Measurements from ENCODE around the gene CEACAM5. TPM values are rescaled to one million over a fixed set of nuclear protein-coding genes. Genes with fewer than 3 reads are reported as not detected.

CEACAM5 gene
- total RNA-seq, 4 donors from 2014 or later, result 95.5 to 1,964 (median 1,677) TPM

GRCh38 chr19:41735071-41735600 is 26.7 kb downstream of the CEACAM5 start:
- DNase-seq, result no peak

GRCh38 chr19:41739361-41739760 is 30.9 kb downstream of the CEACAM5 start:
- no peak for DNase-seq
- no peaks in the 10 kb centered on the region for H3K27me3 ChIP-seq
- H3K36me3 ChIP-seq, result no peaks in the 10 kb centered on the region
- TF ChIP-seq EP300 (IDR thresholded peaks at IDR 0.05; ENCODE audit: low read depth), result no peak
- no peak for TF ChIP-seq POLR2A (IDR thresholded peaks at IDR 0.05)
- TF ChIP-seq, protein P1, sequence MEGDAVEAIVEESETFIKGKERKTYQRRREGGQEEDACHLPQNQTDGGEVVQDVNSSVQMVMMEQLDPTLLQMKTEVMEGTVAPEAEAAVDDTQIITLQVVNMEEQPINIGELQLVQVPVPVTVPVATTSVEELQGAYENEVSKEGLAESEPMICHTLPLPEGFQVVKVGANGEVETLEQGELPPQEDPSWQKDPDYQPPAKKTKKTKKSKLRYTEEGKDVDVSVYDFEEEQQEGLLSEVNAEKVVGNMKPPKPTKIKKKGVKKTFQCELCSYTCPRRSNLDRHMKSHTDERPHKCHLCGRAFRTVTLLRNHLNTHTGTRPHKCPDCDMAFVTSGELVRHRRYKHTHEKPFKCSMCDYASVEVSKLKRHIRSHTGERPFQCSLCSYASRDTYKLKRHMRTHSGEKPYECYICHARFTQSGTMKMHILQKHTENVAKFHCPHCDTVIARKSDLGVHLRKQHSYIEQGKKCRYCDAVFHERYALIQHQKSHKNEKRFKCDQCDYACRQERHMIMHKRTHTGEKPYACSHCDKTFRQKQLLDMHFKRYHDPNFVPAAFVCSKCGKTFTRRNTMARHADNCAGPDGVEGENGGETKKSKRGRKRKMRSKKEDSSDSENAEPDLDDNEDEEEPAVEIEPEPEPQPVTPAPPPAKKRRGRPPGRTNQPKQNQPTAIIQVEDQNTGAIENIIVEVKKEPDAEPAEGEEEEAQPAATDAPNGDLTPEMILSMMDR (IDR thresholded peaks at IDR 0.05), result no peak
- TF ChIP-seq POLR2AphosphoS5 (IDR thresholded peaks at IDR 0.05), result no peak
- no peaks in the 10 kb centered on the region for H3K9me3 ChIP-seq
- peak overlapping the region in 3 of 4 donors; percentile 57 to 76 (median 73) for H3K27ac ChIP-seq
- peaks cover 3 to 62% (median 16%) of the 10 kb centered on the region in 4 donors for H3K4me1 ChIP-seq
- intact Hi-C loops (cut with DNase I; ENCODE audit: low total_unique reads), result no loop called here
- in situ Hi-C loops (cut with MboI; ENCODE audit: low pct_ligation_motif_present in 1 of 4, low pct_unique_long_range_greater_than_20kb in 1 of 4, low sequenced_read_pairs in 3 of 4), result no loop called here
- 55 to 88% methylated on average over 1 to 3 of the region's 3 CpGs for WGBS, 2 donors (ENCODE audit: low coverage in 1 of 2)
- no peak overlapping the region for H3K4me3 ChIP-seq

More at GRCh38 chr19:41735071-41735600, 26.7 kb downstream of the CEACAM5 start:
- peak overlapping the region; percentile 79 to 89 (median 88) for H3K27ac ChIP-seq
- in situ Hi-C loops (cut with MboI; ENCODE audit: low pct_ligation_motif_present in 1 of 4, low pct_unique_long_range_greater_than_20kb in 1 of 4, low sequenced_read_pairs in 3 of 4), result no loop called here
- no peaks in the 10 kb centered on the region for H3K9me3 ChIP-seq
- H3K27me3 ChIP-seq, result no peaks in the 10 kb centered on the region
- H3K4me1 ChIP-seq, result peaks cover 0 to 73% (median 19%) of the 10 kb centered on the region in 4 donors
- H3K36me3 ChIP-seq, result no peaks in the 10 kb centered on the region
- H3K4me3 ChIP-seq, result no peak overlapping the region
- 37 to 44% methylated on average over 5 of the region's 5 CpGs for WGBS, 2 donors (ENCODE audit: low coverage in 1 of 2)
- intact Hi-C loops (cut with DNase I; ENCODE audit: low total_unique reads), result no loop called here
- TF ChIP-seq, protein P1 (IDR thresholded peaks at IDR 0.05), result no peak
- TF ChIP-seq POLR2A (IDR thresholded peaks at IDR 0.05), result peak; percentile 24
- peak in 1 of 3 donors; percentile 17 for TF ChIP-seq POLR2AphosphoS5 (IDR thresholded peaks at IDR 0.05)
- TF ChIP-seq EP300 (IDR thresholded peaks at IDR 0.05; ENCODE audit: low read depth), result no peak

- no peak for DNase-seq
- H3K36me3 ChIP-seq, result no peaks in the 10 kb centered on the region
- whole genome bisulfite sequencing, 2 donors (ENCODE audit: low coverage in 1 of 2), result 58 to 62% methylated on average over 3 to 5 of the region's 5 CpGs
- no peaks in the 10 kb centered on the region for H3K9me3 ChIP-seq
- no peak overlapping the region for H3K4me3 ChIP-seq
- in situ Hi-C loops (cut with MboI; ENCODE audit: low pct_ligation_motif_present in 1 of 4, low pct_unique_long_range_greater_than_20kb in 1 of 4, low sequenced_read_pairs in 3 of 4), result no loop called here
- no peaks in the 10 kb centered on the region for H3K27me3 ChIP-seq
- intact Hi-C loops (cut with DNase I; ENCODE audit: low total_unique reads), result no loop called here
- peaks cover 6 to 64% (median 18%) of the 10 kb centered on the region in 4 donors for H3K4me1 ChIP-seq
- TF ChIP-seq EP300 (IDR thresholded peaks at IDR 0.05; ENCODE audit: low read depth) (no peak), POLR2AphosphoS5 (IDR thresholded peaks at IDR 0.05) (peak in 2 of 3 donors; percentile 35 to 60), POLR2A (IDR thresholded peaks at IDR 0.05) (no peak)
- TF ChIP-seq, protein P1 (IDR thresholded peaks at IDR 0.05), result no peak
- H3K27ac ChIP-seq, result peak overlapping the region; percentile 51 to 76 (median 66)
Measured at GRCh38 chr19:41740415-41741243, 32.2 kb downstream of the CEACAM5 start.

GRCh38 chr19:41741244-41741554 is 32.8 kb downstream of the CEACAM5 start:
- Histone ChIP-seq H3K4me3 (no peak overlapping the region), H3K36me3 (no peaks in the 10 kb centered on the region), H3K9me3 (no peaks in the 10 kb centered on the region), H3K4me1 (peaks cover 10 to 64% (median 21%) of the 10 kb centered on the region in 4 donors), H3K27ac (peak overlapping the region; percentile 37 to 76 (median 56)), H3K27me3 (no peaks in the 10 kb centered on the region)
- no peak for DNase-seq
- intact Hi-C loops (cut with DNase I; ENCODE audit: low total_unique reads), result no loop called here
- no peak for TF ChIP-seq EP300 (IDR thresholded peaks at IDR 0.05; ENCODE audit: low read depth)
- in situ Hi-C loops (cut with MboI; ENCODE audit: low pct_ligation_motif_present in 1 of 4, low pct_unique_long_range_greater_than_20kb in 1 of 4, low sequenced_read_pairs in 3 of 4), result no loop called here
- WGBS, 2 donors (ENCODE audit: low coverage in 1 of 2), result 60 to 63% methylated on average over 2 of the region's 2 CpGs

Data from transverse colon (tissue), 4 donors.